ENCODE data around the gene AKR7A3. TPM values are rescaled to one million over a fixed set of nuclear protein-coding genes. Genes with fewer than 3 reads are reported as not detected.

Gene AKR7A3
- total RNA-seq, 1 experiment from 2014 or later, result 2.8 TPM

- POLR2A ChIA-PET, result no interaction called here
- no peak overlapping the region for H3K4me3 Mint-ChIP-seq (ENCODE audit: unreplicated experiment)
Measured at GRCh38 chr1:19317126-19317910, 28.7 kb upstream of the AKR7A3 start.

GRCh38 chr1:19315378-19316198 is 27.0 kb upstream of the AKR7A3 start:
- H3K27me3 ChIP-seq (replicated peaks; ENCODE audit: control insufficient read depth, insufficient read depth, low read length), result no peaks in the 10 kb centered on the region
- H3K36me3 ChIP-seq (ENCODE audit: control insufficient read depth, insufficient read depth, low read length), result peaks cover 1% of the 10 kb centered on the region
- no peak for TF ChIP-seq CTCF (IDR thresholded peaks at IDR 0.05; ENCODE audit: insufficient read depth in 1 of 2, low read depth in 1 of 2, low read length in 1 of 2, severe bottlenecking in 1 of 2, unreplicated experiment in 1 of 2)
- H3K36me3 Mint-ChIP-seq (ENCODE audit: insufficient read depth, unreplicated experiment), result peaks cover under 1% of the 10 kb centered on the region
- H3K9me3 ChIP-seq, result no peaks in the 10 kb centered on the region
- no peaks in the 10 kb centered on the region for H3K4me1 ChIP-seq
- peaks cover 14% of the 10 kb centered on the region for H3K4me1 Mint-ChIP-seq (ENCODE audit: low read depth, unreplicated experiment)
- H3K27me3 Mint-ChIP-seq (ENCODE audit: insufficient read depth, unreplicated experiment), result no peaks in the 10 kb centered on the region
- POLR2A ChIA-PET, result no interaction called here
- H3K27ac Mint-ChIP-seq (ENCODE audit: unreplicated experiment), result no peak overlapping the region
- no peak overlapping the region for H3K4me3 ChIP-seq (ENCODE audit: low read depth, low read length)
- H3K9me3 Mint-ChIP-seq (ENCODE audit: unreplicated experiment), result no peaks in the 10 kb centered on the region
- CTCF ChIA-PET, result no interaction called here
- no peak overlapping the region for H3K4me3 Mint-ChIP-seq (ENCODE audit: unreplicated experiment)
- no TSS peak for BruUV-seq (replicated peaks)
- intact Hi-C loops (cut with micrococcal nuclease; ENCODE audit: unreplicated experiment), result loop anchor here (10.0 kb wide), 1 partner anchor 61 kb away; the partner anchor contains the start of genes EMC1 and MRTO4
- no peak for DNase-seq

More at GRCh38 chr1:19317126-19317910, 28.7 kb upstream of the AKR7A3 start:
- Mint-ChIP-seq H3K36me3 (ENCODE audit: insufficient read depth, unreplicated experiment) (peaks cover 8% of the 10 kb centered on the region), H3K27ac (ENCODE audit: unreplicated experiment) (no peak overlapping the region), H3K27me3 (ENCODE audit: insufficient read depth, unreplicated experiment) (no peaks in the 10 kb centered on the region), H3K9me3 (ENCODE audit: unreplicated experiment) (no peaks in the 10 kb centered on the region), H3K4me1 (ENCODE audit: low read depth, unreplicated experiment) (peaks cover 7% of the 10 kb centered on the region)
- TF ChIP-seq CTCF (IDR thresholded peaks at IDR 0.05; ENCODE audit: insufficient read depth in 1 of 2, low read depth in 1 of 2, low read length in 1 of 2, severe bottlenecking in 1 of 2, unreplicated experiment in 1 of 2), result peak in 1 of 2 experiments; percentile 1
- Histone ChIP-seq H3K4me3 (ENCODE audit: low read depth, low read length) (no peak overlapping the region), H3K9me3 (no peaks in the 10 kb centered on the region), H3K27me3 (replicated peaks; ENCODE audit: control insufficient read depth, insufficient read depth, low read length) (no peaks in the 10 kb centered on the region), H3K4me1 (no peaks in the 10 kb centered on the region), H3K36me3 (ENCODE audit: control insufficient read depth, insufficient read depth, low read length) (peaks cover 1% of the 10 kb centered on the region)
- DNase-seq, result no peak
- intact Hi-C loops (cut with micrococcal nuclease; ENCODE audit: unreplicated experiment), result loop anchor here (10.0 kb wide), 1 partner anchor 63 kb away; the partner anchor contains the start of genes EMC1 and MRTO4
- BruUV-seq (replicated peaks), result no TSS peak
- CTCF ChIA-PET, result no interaction called here

Measured in Caco-2 (cell line).